K562 (cell line): ENCODE results near the gene NUP133. TPM values are rescaled to one million over a fixed set of nuclear protein-coding genes. Genes with fewer than 3 reads are reported as not detected.

ENCODE experiments used
- ATAC-seq: fragments of 200-7000 bp; cut with Tn5 transposase; 3 replicates; pipeline ENCODE4 v1.9.1; 2020; ENCODE audit warnings: moderate library complexity
- BruUV-seq: library from RNA; stranded (reverse); fragments of 400-500 nt; replicated peaks from 2 replicates; lab custom pipeline; 2021; lab: Mats Ljungman, UMichigan
- CTCF ChIA-PET: fragments of 300-600 bp; formaldehyde crosslinking; extraction: SDS; loops from one replicate; lab custom pipeline; 2021; ENCODE audit warnings: low intra/inter-chr PET ratio; lab: Yijun Ruan, JAX
- POLR2A ChIA-PET: fragments of 300-600, 350-650 bp; sonication (Branson Sonifier 250); formaldehyde crosslinking; extraction: SDS; loops from one replicate; lab custom pipeline; 2021; ENCODE audit warnings: antibody characterized with exemption, inconsistent platforms; lab: Yijun Ruan, JAX
- DNase-seq, 4 experiments: peaks; one replicate each; pipeline versions ENCODE4 v3.0.0 to v3.0.0-alpha.2; 2011 to 2018; ENCODE audit warnings: low spot score in 3 of 4, mixed read lengths in 3 of 4; ENCODE audit errors: extremely low read depth in 1 of 4
- FAIRE-seq: peaks from 2 replicates; lab custom pipeline; 2011; peaks lifted over from hg19 to GRCh38; lab: Jason Lieb, UNC
- H2AFZ ChIP-seq: 2 replicates; pipeline ENCODE4 v1.6.0; 2011; ENCODE audit warnings: low read depth, low read length, control low read depth, inconsistent platforms
- H3K27ac ChIP-seq: fragments of 200-600 bp; 3 replicates; pipeline ENCODE4 v1.8.0; 2011; ENCODE audit warnings: low read depth, mild to moderate bottlenecking, control low read depth, inconsistent platforms, low read length, moderate library complexity, mixed read lengths; ENCODE audit errors: extremely low read depth
- H3K27me3 ChIP-seq, 2 experiments: fragments of 300-600 bp in 1 of 2; 2 replicates in 1 of 2; 3 replicates in 1 of 2; pipeline versions ENCODE4 v1.6.0 to v1.8.0; 2011; ENCODE audit warnings: inconsistent platforms in 2 of 2, low read length in 2 of 2, mild to moderate bottlenecking in 1 of 2, mixed read lengths in 1 of 2, moderate library complexity in 1 of 2; ENCODE audit not compliant: control insufficient read depth in 2 of 2, insufficient read depth in 2 of 2
- H3K36me3 ChIP-seq: fragments of 300-600 bp; 3 replicates; pipeline ENCODE4 v1.8.0; 2011; ENCODE audit warnings: mild to moderate bottlenecking, low read length, inconsistent platforms; ENCODE audit not compliant: control insufficient read depth, insufficient read depth
- H3K4me1 ChIP-seq, 2 experiments: fragments of 200-600 bp in 1 of 2; replicated peaks in 1 of 2; 2 replicates in 1 of 2; 3 replicates in 1 of 2; pipeline versions ENCODE4 v1.5.1 to v1.8.0; 2011; ENCODE audit warnings: inconsistent platforms in 2 of 2, low read length in 2 of 2, mild to moderate bottlenecking in 1 of 2, mixed read lengths in 1 of 2, moderate library complexity in 1 of 2; ENCODE audit not compliant: control insufficient read depth in 2 of 2, insufficient read depth in 2 of 2
- H3K4me2 ChIP-seq: 2 replicates; pipeline ENCODE4 v1.6.1; 2011; ENCODE audit warnings: low read length, control low read depth, inconsistent platforms, mixed read lengths; ENCODE audit not compliant: insufficient read depth
- H3K4me3 ChIP-seq: fragments of 200-600 bp; sonication (generic), shearing (Covaris generic); 2 replicates; pipeline ENCODE4 v1.5.1; 2016; ENCODE audit warnings: control low read depth, inconsistent platforms
- H3K79me2 ChIP-seq: fragments of 200-600 bp; 3 replicates; pipeline ENCODE4 v1.8.0; 2011; ENCODE audit warnings: low read length, inconsistent platforms; ENCODE audit not compliant: control insufficient read depth, insufficient read depth
- H3K9ac ChIP-seq, 2 experiments: 2 replicates each; pipeline versions ENCODE4 v1.6.0 to v1.6.1; 2011; ENCODE audit warnings: low read depth in 2 of 2, low read length in 2 of 2, control low read depth in 1 of 2, inconsistent platforms in 1 of 2, mild to moderate bottlenecking in 1 of 2, mixed read lengths in 1 of 2; ENCODE audit not compliant: insufficient read depth in 1 of 2
- H3K9me1 ChIP-seq: one replicate; pipeline ENCODE4 v1.6.0; 2011; ENCODE audit warnings: inconsistent platforms, mild to moderate bottlenecking, low read length, moderate library complexity; ENCODE audit not compliant: control insufficient read depth, insufficient read depth
- H3K9me3 ChIP-seq: replicated peaks from 2 replicates; pipeline ENCODE4 v1.5.1; 2011; ENCODE audit warnings: low read depth, low read length, inconsistent platforms; ENCODE audit not compliant: control insufficient read depth, insufficient read depth
- H4K20me1 ChIP-seq: replicated peaks from 2 replicates; pipeline ENCODE4 v1.6.1; 2011; ENCODE audit warnings: low read length, inconsistent platforms, mixed read lengths; ENCODE audit not compliant: control insufficient read depth, insufficient read depth
- FOXA1 ChIP-seq: fragments of 450-650 bp; IDR thresholded peaks from 2 replicates; pipeline ENCODE4 v1.6.1; 2016; ENCODE audit warnings: mild to moderate bottlenecking, borderline replicate concordance
- MEF2D ChIP-seq: conservative IDR thresholded peaks from 2 replicates; pipeline ENCODE4 v1.6.1; 2016; ENCODE audit warnings: low read depth, missing genetic modification characterization, missing compliant biosample characterization
- NFXL1 ChIP-seq: fragments of 450-650 bp; formaldehyde crosslinking; IDR thresholded peaks from 2 replicates; pipeline ENCODE4 v1.4.0; 2021; ENCODE audit warnings: mild to moderate bottlenecking
- SMARCA4 ChIP-seq: fragments of 450-650 bp; IDR thresholded peaks from 2 replicates; pipeline ENCODE4 v1.6.1; 2016
- SNRNP70 ChIP-seq: fragments of 200-400 bp; formaldehyde crosslinking; optimal IDR thresholded peaks from 2 replicates; pipeline ENCODE3; 2017; ENCODE audit warnings: low read depth, low read length
- ZNF384 ChIP-seq: IDR thresholded peaks from 2 replicates; pipeline ENCODE4 v1.6.1; 2012; ENCODE audit warnings: low read depth, low read length, improper control_type of control experiment
- ZNF586 ChIP-seq: fragments of 450-650 bp; formaldehyde crosslinking; conservative IDR thresholded peaks from 2 replicates; pipeline ENCODE4 v1.4.0; 2020; ENCODE audit warnings: mild to moderate bottlenecking, moderate library complexity
- WGBS: fragments of 100-300 bp; shearing (Covaris generic); methylation state at CpG from one replicate; pipeline ENCODE4 v1.1.6; 2016; ENCODE audit warnings: low coverage, mixed read lengths; ENCODE audit not compliant: insufficient coverage; ENCODE audit errors: missing lambda C conversion rate; 5-methylcytosine and 5-hydroxymethylcytosine counted together
- in situ Hi-C: fragments of 300-500 bp; cut with MboI; formaldehyde crosslinking; loops from 4 replicates; pipeline ENCODE4 v1.15.0; 2018; ENCODE audit warnings: inconsistent platforms, mixed read lengths
- intact Hi-C: fragments of 100-400 bp; cut with micrococcal nuclease; formaldehyde crosslinking; loops from 2 replicates; pipeline ENCODE4 v1.14.2; 2022
- polyA plus RNA-seq, 8 experiments: library from polyadenylated mRNA; depleted of rRNA in 4 of 8; stranded (reverse) in 5 of 8; unstranded in 3 of 8; fragments of >200 nt; fragmentation: Nextera tagmentation in 2 of 8; fragmentation: Illumina TruSeq in 1 of 8; extraction: Ambion mirVana in 2 of 8; extraction: Trizol in 1 of 8; gene quantifications; 2 replicates each; pipeline versions ENCODE4 v1.2.1 to v1.2.3, GENCODE V29; 2011 to 2014; ENCODE audit warnings: inconsistent platforms in 1 of 8, missing spikeins in 1 of 8
- total RNA-seq, 7 experiments: library from RNA; depleted of rRNA in 6 of 7; stranded (reverse); fragments of >200 nt in 6 of 7; fragmentation: Illumina TruSeq in 2 of 7; extraction: Trizol in 2 of 7; gene quantifications; 2 replicates each; pipeline versions ENCODE4 v1.2.1 to v1.2.3, GENCODE V29; 2011 to 2021; ENCODE audit warnings: low replicate concordance in 1 of 7
- TF ChIP-seq, protein P1 (sequence below): fragments of 250-450 bp; sonication (Bioruptor Pico); IDR thresholded peaks from 2 replicates; pipeline ENCODE4 v1.8.0; 2022; ENCODE audit warnings: inconsistent platforms
- TF ChIP-seq, protein P2 (sequence below), 2 experiments: fragments of 450-650 bp in 1 of 2; sonication (generic) in 1 of 2; formaldehyde crosslinking in 1 of 2; IDR thresholded peaks; 2 replicates each; pipeline versions ENCODE4 v1.7.1 to v1.9.0; 2016 to 2022; ENCODE audit warnings: inconsistent platforms in 1 of 2, mild to moderate bottlenecking in 1 of 2, missing genetic modification reagents in 1 of 2

NUP133 gene
- total and polyA plus RNA-seq, 9 of the 15 experiments (the other 6 are each of a cell fraction or from before 2014, with no cell fraction given): 21.7 to 85.1 (median 61.3) TPM

GRCh38 chr1:229506633-229507032 lies 1.5 kb downstream of the NUP133 start:
- H3K4me2 ChIP-seq: peak overlapping the region; percentile 99
- TF ChIP-seq SMARCA4: no peak
- TF ChIP-seq FOXA1: no peak
- peak; percentile 54 for TF ChIP-seq ZNF384
- no peak for TF ChIP-seq NFXL1
- TF ChIP-seq ZNF586 (CRISPR knock-in tag): no peak
- TF ChIP-seq SNRNP70: no peak
- TF ChIP-seq, protein P1, sequence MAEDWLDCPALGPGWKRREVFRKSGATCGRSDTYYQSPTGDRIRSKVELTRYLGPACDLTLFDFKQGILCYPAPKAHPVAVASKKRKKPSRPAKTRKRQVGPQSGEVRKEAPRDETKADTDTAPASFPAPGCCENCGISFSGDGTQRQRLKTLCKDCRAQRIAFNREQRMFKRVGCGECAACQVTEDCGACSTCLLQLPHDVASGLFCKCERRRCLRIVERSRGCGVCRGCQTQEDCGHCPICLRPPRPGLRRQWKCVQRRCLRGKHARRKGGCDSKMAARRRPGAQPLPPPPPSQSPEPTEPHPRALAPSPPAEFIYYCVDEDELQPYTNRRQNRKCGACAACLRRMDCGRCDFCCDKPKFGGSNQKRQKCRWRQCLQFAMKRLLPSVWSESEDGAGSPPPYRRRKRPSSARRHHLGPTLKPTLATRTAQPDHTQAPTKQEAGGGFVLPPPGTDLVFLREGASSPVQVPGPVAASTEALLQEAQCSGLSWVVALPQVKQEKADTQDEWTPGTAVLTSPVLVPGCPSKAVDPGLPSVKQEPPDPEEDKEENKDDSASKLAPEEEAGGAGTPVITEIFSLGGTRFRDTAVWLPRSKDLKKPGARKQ (CRISPR knock-in tag): no peak
- TF ChIP-seq, protein P2, sequence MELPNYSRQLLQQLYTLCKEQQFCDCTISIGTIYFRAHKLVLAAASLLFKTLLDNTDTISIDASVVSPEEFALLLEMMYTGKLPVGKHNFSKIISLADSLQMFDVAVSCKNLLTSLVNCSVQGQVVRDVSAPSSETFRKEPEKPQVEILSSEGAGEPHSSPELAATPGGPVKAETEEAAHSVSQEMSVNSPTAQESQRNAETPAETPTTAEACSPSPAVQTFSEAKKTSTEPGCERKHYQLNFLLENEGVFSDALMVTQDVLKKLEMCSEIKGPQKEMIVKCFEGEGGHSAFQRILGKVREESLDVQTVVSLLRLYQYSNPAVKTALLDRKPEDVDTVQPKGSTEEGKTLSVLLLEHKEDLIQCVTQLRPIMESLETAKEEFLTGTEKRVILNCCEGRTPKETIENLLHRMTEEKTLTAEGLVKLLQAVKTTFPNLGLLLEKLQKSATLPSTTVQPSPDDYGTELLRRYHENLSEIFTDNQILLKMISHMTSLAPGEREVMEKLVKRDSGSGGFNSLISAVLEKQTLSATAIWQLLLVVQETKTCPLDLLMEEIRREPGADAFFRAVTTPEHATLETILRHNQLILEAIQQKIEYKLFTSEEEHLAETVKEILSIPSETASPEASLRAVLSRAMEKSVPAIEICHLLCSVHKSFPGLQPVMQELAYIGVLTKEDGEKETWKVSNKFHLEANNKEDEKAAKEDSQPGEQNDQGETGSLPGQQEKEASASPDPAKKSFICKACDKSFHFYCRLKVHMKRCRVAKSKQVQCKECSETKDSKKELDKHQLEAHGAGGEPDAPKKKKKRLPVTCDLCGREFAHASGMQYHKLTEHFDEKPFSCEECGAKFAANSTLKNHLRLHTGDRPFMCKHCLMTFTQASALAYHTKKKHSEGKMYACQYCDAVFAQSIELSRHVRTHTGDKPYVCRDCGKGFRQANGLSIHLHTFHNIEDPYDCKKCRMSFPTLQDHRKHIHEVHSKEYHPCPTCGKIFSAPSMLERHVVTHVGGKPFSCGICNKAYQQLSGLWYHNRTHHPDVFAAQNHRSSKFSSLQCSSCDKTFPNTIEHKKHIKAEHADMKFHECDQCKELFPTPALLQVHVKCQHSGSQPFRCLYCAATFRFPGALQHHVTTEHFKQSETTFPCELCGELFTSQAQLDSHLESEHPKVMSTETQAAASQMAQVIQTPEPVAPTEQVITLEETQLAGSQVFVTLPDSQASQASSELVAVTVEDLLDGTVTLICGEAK (IDR thresholded peaks at IDR 0.05): peak; percentile 22; the same call in 1 of the 2 replicates
- TF ChIP-seq, protein P2 (CRISPR knock-in tag; IDR thresholded peaks at IDR 0.05): no peak
- no peak for TF ChIP-seq MEF2D
- ChIA-PET CTCF (interaction anchor here (0.6 kb wide), 1 partner anchor 204 kb away, joined by 3 read pairs; no protein-coding TSS in a partner anchor), POLR2A (interaction anchor here (0.6 to 6.0 kb wide), 3 partner anchors 11 to 110 kb away, joined by 3 to 45 read pairs (median 8); partner anchors contain the start of gene ABCB10)
- DNase-seq: no peak
- in situ Hi-C loops: no loop called here
- no peak overlapping the region for H2AFZ ChIP-seq
- no peaks in the 10 kb centered on the region for H3K9me1 ChIP-seq
- H3K9me3 ChIP-seq: no peaks in the 10 kb centered on the region
- H3K9ac ChIP-seq: peak overlapping the region; percentile 67 to 97; a peak in 3 of 4 replicates
- peaks cover 20% of the 10 kb centered on the region; the same call in 2 of the 3 replicates for H3K36me3 ChIP-seq
- H3K79me2 ChIP-seq: peaks cover 29% of the 10 kb centered on the region
- H3K4me1 ChIP-seq: peaks cover 6 to 14% of the 10 kb centered on the region in 2 experiments; a peak in 3 of 5 replicates
- intact Hi-C loops: loop anchor here (5.0 kb wide), 2 partner anchors 164 to 234 kb away; partner anchors contain the start of genes CCSAP and RAB4A
- no TSS peak for BruUV-seq
- H3K27ac ChIP-seq: no peak overlapping the region
- peak overlapping the region; percentile 96 for H3K4me3 ChIP-seq
- no peak for FAIRE-seq
- H3K27me3 ChIP-seq: no peaks in the 10 kb centered on the region
- 36% methylated on average over 8 of the region's 8 CpGs for WGBS
- H4K20me1 ChIP-seq: no peaks in the 10 kb centered on the region
- ATAC-seq: no peak
